ENCODE measurements around the gene GNG12.

GNG12 gene

DNA sequence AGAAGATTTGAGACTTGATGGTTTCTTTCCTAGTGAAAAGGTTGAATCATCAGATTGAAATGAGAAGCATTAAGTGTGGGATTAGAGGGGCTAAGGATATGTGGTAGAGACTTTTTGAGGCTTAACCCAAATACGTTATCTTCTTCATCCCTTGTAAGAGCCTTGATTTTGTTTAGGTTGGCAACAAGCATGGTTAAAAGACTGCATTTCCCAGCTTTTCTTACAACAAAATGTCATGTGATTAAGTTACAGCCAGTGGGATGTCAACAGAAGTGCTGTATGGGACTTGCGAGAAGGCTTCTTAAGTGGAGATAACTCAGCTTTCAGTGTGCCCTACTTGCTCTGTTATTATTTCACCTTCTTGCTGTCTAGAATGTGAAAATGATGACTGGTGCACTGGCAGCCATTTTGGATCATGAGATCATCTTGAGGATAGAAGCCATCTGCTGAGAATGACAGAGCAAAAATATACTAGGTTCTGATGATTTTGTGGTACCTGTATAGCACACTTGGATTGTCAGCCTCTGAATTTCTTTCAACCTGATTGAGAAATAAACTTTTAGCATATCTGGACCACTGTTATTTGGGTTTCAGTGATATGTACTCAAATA is 41.3 kb upstream of the GNG12 start:
- no peak for ATAC-seq
- TF ChIP-seq BACH2 (CRISPR knock-in tag; IDR thresholded peaks at IDR 0.05; ENCODE audit: borderline replicate concordance) (no peak), SNAI2 (CRISPR knock-in tag; IDR thresholded peaks at IDR 0.05) (no peak)
- TF ChIP-seq, protein P1, sequence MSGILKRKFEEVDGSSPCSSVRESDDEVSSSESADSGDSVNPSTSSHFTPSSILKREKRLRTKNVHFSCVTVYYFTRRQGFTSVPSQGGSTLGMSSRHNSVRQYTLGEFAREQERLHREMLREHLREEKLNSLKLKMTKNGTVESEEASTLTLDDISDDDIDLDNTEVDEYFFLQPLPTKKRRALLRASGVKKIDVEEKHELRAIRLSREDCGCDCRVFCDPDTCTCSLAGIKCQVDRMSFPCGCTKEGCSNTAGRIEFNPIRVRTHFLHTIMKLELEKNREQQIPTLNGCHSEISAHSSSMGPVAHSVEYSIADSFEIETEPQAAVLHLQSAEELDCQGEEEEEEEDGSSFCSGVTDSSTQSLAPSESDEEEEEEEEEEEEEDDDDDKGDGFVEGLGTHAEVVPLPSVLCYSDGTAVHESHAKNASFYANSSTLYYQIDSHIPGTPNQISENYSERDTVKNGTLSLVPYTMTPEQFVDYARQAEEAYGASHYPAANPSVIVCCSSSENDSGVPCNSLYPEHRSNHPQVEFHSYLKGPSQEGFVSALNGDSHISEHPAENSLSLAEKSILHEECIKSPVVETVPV (CRISPR knock-in tag; IDR thresholded peaks at IDR 0.05) = no peak

DNA sequence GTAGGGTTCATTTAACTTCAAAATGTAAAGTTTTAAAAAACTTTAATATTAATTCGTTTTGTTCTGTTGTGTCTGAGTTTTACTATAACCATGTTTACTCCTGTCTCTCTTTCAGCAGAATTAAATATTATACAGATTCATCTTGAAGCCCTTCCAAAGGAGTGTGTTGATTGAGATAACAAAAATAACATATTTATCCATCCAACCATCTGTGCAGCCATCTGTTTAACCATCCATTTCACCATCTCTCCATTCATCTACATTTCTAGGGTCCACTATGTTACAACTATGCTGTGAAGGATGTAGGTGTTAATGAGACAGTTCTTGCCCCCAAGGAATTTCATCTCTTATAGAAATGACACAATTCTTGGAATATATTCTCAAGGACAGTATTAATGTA is 36.0 kb upstream of the GNG12 start:
- ATAC-seq = no peak
- TF ChIP-seq ESRRG (CRISPR knock-in tag; IDR thresholded peaks at IDR 0.05) = no peak
- TF ChIP-seq ZNF70 (CRISPR knock-in tag; IDR thresholded peaks at IDR 0.05) = no peak
- TF ChIP-seq TCF4 (CRISPR knock-in tag; IDR thresholded peaks at IDR 0.05; ENCODE audit: borderline replicate concordance) = no peak
- no peak for TF ChIP-seq OSR1 (CRISPR knock-in tag; IDR thresholded peaks at IDR 0.05)
- no peak for TF ChIP-seq ZNF8 (CRISPR knock-in tag; IDR thresholded peaks at IDR 0.05)
- TF ChIP-seq RARB (CRISPR knock-in tag; IDR thresholded peaks at IDR 0.05) = no peak
- no peak for TF ChIP-seq ARNTL (CRISPR knock-in tag; IDR thresholded peaks at IDR 0.05; ENCODE audit: borderline replicate concordance, low read depth)
- no peak for TF ChIP-seq ZFP30 (CRISPR knock-in tag; IDR thresholded peaks at IDR 0.05)
- no peak for TF ChIP-seq CSDC2 (CRISPR knock-in tag; IDR thresholded peaks at IDR 0.05)
- no peak for TF ChIP-seq TOX (CRISPR knock-in tag; IDR thresholded peaks at IDR 0.05; ENCODE audit: borderline replicate concordance)

DNA sequence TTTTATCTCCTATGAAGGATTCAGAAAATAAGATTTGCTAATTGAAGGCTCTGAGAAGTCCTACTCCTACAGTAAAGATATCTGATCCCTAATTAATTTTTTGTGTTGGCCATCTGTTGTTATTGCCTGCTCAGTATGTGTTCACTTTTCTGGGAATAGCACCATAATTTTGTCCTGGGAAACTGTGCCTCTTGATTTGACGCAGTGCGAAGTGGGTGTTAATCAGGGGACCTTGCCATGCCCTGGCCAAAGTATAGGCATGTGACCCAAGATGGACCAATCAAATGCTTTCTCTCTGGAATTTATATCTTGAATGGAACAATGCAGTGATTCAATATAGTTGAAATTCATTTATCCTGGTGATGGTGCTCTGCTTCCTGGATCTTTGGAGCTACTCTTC is 30.4 kb upstream of the GNG12 start:
- TF ChIP-seq ARNTL (CRISPR knock-in tag; IDR thresholded peaks at IDR 0.05; ENCODE audit: borderline replicate concordance, low read depth) (no peak), PPARA (CRISPR knock-in tag; IDR thresholded peaks at IDR 0.05; ENCODE audit: borderline replicate concordance) (no peak), SNAI2 (CRISPR knock-in tag; IDR thresholded peaks at IDR 0.05) (no peak), ZC3H10 (CRISPR knock-in tag; IDR thresholded peaks at IDR 0.05) (no peak), TOX (CRISPR knock-in tag; IDR thresholded peaks at IDR 0.05; ENCODE audit: borderline replicate concordance) (no peak), OSR1 (CRISPR knock-in tag; IDR thresholded peaks at IDR 0.05) (no peak), ZNF70 (CRISPR knock-in tag; IDR thresholded peaks at IDR 0.05) (no peak), RARB (CRISPR knock-in tag; IDR thresholded peaks at IDR 0.05) (no peak), ZNF8 (CRISPR knock-in tag; IDR thresholded peaks at IDR 0.05) (no peak)
- TF ChIP-seq, protein P1 (CRISPR knock-in tag; IDR thresholded peaks at IDR 0.05) = no peak
- TF ChIP-seq, protein P2, sequence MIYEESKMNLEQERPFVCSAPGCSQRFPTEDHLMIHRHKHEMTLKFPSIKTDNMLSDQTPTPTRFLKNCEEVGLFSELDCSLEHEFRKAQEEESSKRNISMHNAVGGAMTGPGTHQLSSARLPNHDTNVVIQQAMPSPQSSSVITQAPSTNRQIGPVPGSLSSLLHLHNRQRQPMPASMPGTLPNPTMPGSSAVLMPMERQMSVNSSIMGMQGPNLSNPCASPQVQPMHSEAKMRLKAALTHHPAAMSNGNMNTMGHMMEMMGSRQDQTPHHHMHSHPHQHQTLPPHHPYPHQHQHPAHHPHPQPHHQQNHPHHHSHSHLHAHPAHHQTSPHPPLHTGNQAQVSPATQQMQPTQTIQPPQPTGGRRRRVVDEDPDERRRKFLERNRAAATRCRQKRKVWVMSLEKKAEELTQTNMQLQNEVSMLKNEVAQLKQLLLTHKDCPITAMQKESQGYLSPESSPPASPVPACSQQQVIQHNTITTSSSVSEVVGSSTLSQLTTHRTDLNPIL (CRISPR knock-in tag; IDR thresholded peaks at IDR 0.05; ENCODE audit: low read depth) = no peak
- TF ChIP-seq, protein P3, sequence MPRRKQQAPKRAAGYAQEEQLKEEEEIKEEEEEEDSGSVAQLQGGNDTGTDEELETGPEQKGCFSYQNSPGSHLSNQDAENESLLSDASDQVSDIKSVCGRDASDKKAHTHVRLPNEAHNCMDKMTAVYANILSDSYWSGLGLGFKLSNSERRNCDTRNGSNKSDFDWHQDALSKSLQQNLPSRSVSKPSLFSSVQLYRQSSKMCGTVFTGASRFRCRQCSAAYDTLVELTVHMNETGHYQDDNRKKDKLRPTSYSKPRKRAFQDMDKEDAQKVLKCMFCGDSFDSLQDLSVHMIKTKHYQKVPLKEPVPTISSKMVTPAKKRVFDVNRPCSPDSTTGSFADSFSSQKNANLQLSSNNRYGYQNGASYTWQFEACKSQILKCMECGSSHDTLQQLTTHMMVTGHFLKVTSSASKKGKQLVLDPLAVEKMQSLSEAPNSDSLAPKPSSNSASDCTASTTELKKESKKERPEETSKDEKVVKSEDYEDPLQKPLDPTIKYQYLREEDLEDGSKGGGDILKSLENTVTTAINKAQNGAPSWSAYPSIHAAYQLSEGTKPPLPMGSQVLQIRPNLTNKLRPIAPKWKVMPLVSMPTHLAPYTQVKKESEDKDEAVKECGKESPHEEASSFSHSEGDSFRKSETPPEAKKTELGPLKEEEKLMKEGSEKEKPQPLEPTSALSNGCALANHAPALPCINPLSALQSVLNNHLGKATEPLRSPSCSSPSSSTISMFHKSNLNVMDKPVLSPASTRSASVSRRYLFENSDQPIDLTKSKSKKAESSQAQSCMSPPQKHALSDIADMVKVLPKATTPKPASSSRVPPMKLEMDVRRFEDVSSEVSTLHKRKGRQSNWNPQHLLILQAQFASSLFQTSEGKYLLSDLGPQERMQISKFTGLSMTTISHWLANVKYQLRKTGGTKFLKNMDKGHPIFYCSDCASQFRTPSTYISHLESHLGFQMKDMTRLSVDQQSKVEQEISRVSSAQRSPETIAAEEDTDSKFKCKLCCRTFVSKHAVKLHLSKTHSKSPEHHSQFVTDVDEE (CRISPR knock-in tag; IDR thresholded peaks at IDR 0.05) = no peak
- no peak for ATAC-seq

DNA sequence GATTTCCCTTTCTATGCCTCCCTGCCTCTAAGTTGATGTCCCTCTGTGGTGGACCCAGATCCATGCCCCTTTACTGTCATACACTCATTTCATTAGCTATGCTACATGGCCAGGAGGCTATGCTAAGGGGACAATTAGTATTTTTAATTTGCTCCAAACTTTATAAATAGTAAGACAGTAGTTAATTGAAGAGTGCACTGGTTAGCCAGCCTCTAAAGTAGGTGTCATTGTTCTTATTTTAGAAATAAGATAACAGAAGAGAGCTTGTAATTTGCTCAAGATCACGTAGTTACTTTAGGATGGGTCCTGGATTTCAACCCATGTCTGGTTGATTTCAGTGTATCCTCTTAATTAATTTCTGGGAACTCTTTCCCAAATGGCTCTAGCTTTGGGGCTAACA is 29.4 kb upstream of the GNG12 start:
- ATAC-seq = no peak
- no peak for TF ChIP-seq ZFP3 (CRISPR knock-in tag; IDR thresholded peaks at IDR 0.05)
- no peak for TF ChIP-seq ZFP30 (CRISPR knock-in tag; IDR thresholded peaks at IDR 0.05)
- TF ChIP-seq ZC3H10 (CRISPR knock-in tag; IDR thresholded peaks at IDR 0.05) = no peak
- TF ChIP-seq PPARA (CRISPR knock-in tag; IDR thresholded peaks at IDR 0.05; ENCODE audit: borderline replicate concordance) = no peak
- TF ChIP-seq, protein P4, sequence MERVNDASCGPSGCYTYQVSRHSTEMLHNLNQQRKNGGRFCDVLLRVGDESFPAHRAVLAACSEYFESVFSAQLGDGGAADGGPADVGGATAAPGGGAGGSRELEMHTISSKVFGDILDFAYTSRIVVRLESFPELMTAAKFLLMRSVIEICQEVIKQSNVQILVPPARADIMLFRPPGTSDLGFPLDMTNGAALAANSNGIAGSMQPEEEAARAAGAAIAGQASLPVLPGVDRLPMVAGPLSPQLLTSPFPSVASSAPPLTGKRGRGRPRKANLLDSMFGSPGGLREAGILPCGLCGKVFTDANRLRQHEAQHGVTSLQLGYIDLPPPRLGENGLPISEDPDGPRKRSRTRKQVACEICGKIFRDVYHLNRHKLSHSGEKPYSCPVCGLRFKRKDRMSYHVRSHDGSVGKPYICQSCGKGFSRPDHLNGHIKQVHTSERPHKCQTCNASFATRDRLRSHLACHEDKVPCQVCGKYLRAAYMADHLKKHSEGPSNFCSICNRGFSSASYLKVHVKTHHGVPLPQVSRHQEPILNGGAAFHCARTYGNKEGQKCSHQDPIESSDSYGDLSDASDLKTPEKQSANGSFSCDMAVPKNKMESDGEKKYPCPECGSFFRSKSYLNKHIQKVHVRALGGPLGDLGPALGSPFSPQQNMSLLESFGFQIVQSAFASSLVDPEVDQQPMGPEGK (CRISPR knock-in tag; IDR thresholded peaks at IDR 0.05; ENCODE audit: borderline replicate concordance) = no peak
- TF ChIP-seq RARB (CRISPR knock-in tag; IDR thresholded peaks at IDR 0.05) = no peak
- no peak for TF ChIP-seq BACH2 (CRISPR knock-in tag; IDR thresholded peaks at IDR 0.05; ENCODE audit: borderline replicate concordance)
- TF ChIP-seq, protein P1 (CRISPR knock-in tag; IDR thresholded peaks at IDR 0.05) = no peak
